Measurements from ENCODE around the gene INTS3.

INTS3 gene, protein sequence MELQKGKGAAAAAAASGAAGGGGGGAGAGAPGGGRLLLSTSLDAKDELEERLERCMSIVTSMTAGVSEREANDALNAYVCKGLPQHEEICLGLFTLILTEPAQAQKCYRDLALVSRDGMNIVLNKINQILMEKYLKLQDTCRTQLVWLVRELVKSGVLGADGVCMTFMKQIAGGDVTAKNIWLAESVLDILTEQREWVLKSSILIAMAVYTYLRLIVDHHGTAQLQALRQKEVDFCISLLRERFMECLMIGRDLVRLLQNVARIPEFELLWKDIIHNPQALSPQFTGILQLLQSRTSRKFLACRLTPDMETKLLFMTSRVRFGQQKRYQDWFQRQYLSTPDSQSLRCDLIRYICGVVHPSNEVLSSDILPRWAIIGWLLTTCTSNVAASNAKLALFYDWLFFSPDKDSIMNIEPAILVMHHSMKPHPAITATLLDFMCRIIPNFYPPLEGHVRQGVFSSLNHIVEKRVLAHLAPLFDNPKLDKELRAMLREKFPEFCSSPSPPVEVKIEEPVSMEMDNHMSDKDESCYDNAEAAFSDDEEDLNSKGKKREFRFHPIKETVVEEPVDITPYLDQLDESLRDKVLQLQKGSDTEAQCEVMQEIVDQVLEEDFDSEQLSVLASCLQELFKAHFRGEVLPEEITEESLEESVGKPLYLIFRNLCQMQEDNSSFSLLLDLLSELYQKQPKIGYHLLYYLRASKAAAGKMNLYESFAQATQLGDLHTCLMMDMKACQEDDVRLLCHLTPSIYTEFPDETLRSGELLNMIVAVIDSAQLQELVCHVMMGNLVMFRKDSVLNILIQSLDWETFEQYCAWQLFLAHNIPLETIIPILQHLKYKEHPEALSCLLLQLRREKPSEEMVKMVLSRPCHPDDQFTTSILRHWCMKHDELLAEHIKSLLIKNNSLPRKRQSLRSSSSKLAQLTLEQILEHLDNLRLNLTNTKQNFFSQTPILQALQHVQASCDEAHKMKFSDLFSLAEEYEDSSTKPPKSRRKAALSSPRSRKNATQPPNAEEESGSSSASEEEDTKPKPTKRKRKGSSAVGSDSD

DNA sequence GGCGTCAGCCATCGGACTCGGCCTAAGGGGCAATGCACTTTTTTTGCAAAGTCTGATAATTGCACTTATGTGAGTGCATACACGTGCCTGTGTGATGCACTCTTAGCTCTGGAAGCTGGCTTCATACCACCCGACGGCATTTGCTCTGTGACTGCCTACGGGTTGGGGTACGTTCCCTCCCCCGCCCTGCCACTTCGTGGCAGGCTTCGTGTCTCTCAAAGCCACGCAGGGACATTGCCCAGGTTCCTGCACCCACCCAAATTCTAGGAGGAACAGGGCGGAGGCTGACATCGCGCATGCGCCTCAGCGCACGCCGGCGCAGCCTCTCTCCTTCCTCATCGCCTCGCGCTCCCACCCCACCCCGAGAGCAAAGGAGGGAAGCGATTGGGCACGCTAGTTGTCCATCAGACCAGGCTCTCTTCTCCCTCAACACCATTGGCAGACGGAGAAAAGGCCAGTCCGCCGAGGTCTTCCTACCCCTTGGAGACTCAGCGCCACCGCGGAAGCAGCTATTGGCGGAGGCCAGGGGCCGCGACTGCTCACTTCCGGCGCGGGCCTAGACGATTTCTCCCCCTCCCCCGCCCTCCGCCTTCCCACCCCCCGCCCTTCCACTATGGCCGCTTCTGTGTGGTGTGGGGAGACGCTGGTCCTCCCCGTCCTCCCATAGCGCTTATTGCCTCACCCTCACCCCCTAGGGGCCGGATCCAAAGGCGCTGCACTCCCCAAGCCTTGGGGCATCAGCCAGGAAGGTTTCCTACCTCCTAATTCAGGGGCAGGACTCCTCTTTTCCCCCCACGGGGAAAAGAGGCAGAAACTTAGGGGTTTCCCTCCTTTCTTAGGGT is at the start of gene INTS3:
Gene INTS3 (plus strand): TSS at position 588 of the 842 bp plus-strand sequence. CDS start 585 bp downstream, outside the sequence.
- H3K4me3 ChIP-seq = peak within 1 kb of the TSS; percentile 72 to 93 (median 86)
- H4K20me1 ChIP-seq = no peaks in the 10 kb centered on the region
- peak within 1 kb of the TSS; percentile 97 to 100 (median 97) for H3K9ac ChIP-seq
- peaks cover 39 to 51% (median 42%) of the 10 kb centered on the region in 10 experiments for H3K4me1 ChIP-seq
- no peaks in the 10 kb centered on the region for H3K9me3 ChIP-seq (replicated peaks in 1 of 11)
- H3K4me2 ChIP-seq = peak within 1 kb of the TSS; percentile 88 to 100 (median 98)
- H3K36me3 ChIP-seq = peaks cover 0 to 18% (median 8%) of the 10 kb centered on the region in 11 experiments; a peak in 15 of 22 replicates
- no peak for TF ChIP-seq Cebpa-rat (IDR thresholded peaks at IDR 0.05)
- no peaks in the 10 kb centered on the region for H3K27me3 ChIP-seq
- peak within 1 kb of the TSS; percentile 95 to 100 (median 99) for H3K27ac ChIP-seq

DNA sequence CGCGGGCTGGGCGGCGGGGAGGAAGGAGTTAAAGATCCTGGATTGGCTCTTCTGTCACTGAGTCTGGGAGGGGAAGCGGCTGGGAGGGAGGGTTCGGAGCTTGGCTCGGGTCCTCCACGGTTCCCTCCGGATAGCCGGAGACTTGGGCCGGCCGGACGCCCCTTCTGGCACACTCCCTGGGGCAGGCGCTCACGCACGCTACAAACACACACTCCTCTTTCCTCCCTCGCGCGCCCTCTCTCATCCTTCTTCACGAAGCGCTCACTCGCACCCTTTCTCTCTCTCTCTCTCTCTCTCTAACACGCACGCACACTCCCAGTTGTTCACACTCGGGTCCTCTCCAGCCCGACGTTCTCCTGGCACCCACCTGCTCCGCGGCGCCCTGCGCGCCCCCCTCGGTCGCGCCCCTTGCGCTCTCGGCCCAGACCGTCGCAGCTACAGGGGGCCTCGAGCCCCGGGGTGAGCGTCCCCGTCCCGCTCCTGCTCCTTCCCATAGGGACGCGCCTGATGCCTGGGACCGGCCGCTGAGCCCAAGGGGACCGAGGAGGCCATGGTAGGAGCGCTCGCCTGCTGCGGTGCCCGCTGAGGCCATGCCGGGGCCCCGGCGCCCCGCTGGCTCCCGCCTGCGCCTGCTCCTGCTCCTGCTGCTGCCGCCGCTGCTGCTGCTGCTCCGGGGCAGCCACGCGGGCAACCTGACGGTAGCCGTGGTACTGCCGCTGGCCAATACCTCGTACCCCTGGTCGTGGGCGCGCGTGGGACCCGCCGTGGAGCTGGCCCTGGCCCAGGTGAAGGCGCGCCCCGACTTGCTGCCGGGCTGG is 49.1 kb upstream of the INTS3 start, which contains the start of gene NPR1:
Gene NPR1 (plus strand): TSS at position 170 of the 818 bp plus-strand sequence. CDS start 421 bp downstream, at position 591.
- Histone ChIP-seq H3K4me3 (peak within 1 kb of the TSS; percentile 49 to 71 (median 62)), H3K9ac (peak within 1 kb of the TSS; percentile 20 to 73 (median 66); a peak in 21 of 22 replicates), H3K9me3 (replicated peaks in 1 of 11) (no peaks in the 10 kb centered on the region), H3K27ac (peak within 1 kb of the TSS in 8 of 11 experiments; percentile 31 to 68 (median 52); a peak in 14 of 22 replicates), H4K20me1 (no peaks in the 10 kb centered on the region; a peak in 1 of 22 replicates), H3K4me2 (peak within 1 kb of the TSS; percentile 88 to 99 (median 96)), H3K27me3 (peaks cover 39 to 54% (median 44%) of the 10 kb centered on the region in 11 experiments), H3K36me3 (no peaks in the 10 kb centered on the region), H3K4me1 (peaks cover 21 to 38% (median 29%) of the 10 kb centered on the region in 10 experiments)
- TF ChIP-seq Cebpa-rat (IDR thresholded peaks at IDR 0.05) = no peak

DNA sequence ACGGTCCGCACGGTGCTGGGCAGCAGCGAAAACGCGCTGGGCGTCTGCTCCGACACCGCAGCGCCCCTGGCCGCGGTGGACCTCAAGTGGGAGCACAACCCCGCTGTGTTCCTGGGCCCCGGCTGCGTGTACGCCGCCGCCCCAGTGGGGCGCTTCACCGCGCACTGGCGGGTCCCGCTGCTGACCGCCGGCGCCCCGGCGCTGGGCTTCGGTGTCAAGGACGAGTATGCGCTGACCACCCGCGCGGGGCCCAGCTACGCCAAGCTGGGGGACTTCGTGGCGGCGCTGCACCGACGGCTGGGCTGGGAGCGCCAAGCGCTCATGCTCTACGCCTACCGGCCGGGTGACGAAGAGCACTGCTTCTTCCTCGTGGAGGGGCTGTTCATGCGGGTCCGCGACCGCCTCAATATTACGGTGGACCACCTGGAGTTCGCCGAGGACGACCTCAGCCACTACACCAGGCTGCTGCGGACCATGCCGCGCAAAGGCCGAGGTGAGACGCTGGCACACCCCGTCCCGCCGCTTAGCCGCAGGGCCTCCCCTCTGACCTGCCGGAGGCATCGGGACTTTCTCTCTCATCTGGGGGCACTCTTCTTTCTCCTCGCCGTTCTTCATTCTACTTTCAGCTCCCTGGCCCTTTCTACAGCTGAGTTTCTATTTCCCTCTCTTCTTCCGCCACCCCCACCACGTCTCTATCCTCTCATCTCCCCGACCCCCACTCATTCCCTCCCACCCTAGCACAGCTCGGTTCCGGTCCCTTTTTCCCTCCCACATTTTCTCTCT is 48.3 kb upstream of the INTS3 start:
- H3K9me3 ChIP-seq (replicated peaks in 1 of 11) = no peaks in the 10 kb centered on the region
- H4K20me1 ChIP-seq = no peaks in the 10 kb centered on the region; a peak in 1 of 22 replicates
- H3K4me3 ChIP-seq = peak overlapping the region; percentile 49 to 71 (median 62)
- no peak for TF ChIP-seq Cebpa-rat (IDR thresholded peaks at IDR 0.05)
- peak overlapping the region in 8 of 11 experiments; percentile 31 to 68 (median 52); a peak in 14 of 22 replicates for H3K27ac ChIP-seq
- peaks cover 21 to 35% (median 30%) of the 10 kb centered on the region in 10 experiments for H3K4me1 ChIP-seq
- no peaks in the 10 kb centered on the region for H3K36me3 ChIP-seq
- H3K27me3 ChIP-seq = peaks cover 39 to 54% (median 44%) of the 10 kb centered on the region in 11 experiments
- peak overlapping the region; percentile 20 to 73 (median 66); a peak in 21 of 22 replicates for H3K9ac ChIP-seq
- peak overlapping the region; percentile 88 to 99 (median 96) for H3K4me2 ChIP-seq

DNA sequence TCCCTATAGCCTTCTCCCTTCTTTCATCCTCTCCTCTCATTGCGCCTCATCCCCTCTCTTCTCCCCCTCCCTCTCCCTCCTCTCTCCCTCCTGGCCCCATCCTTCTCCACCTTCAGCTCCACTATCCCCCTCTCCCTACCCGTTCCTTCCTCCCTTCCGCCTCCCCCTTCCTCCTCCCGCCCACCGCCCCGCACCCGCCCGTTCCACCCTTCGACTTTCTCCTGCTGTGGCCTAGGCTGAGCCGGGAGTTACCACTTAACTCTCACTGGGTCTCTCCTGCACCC is 47.8 kb upstream of the INTS3 start:
- H3K36me3 ChIP-seq = no peaks in the 10 kb centered on the region
- H3K4me2 ChIP-seq = peak overlapping the region; percentile 88 to 99 (median 96); a peak in 20 of 22 replicates
- TF ChIP-seq Cebpa-rat (IDR thresholded peaks at IDR 0.05) = no peak
- peak overlapping the region in 9 of 10 experiments; percentile 57 to 71 (median 63); a peak in 15 of 20 replicates for H3K4me3 ChIP-seq
- H3K9ac ChIP-seq = peak overlapping the region in 5 of 11 experiments; percentile 52 to 72 (median 71); a peak in 6 of 22 replicates
- H4K20me1 ChIP-seq = no peaks in the 10 kb centered on the region; a peak in 1 of 22 replicates
- H3K9me3 ChIP-seq (replicated peaks in 1 of 11) = no peaks in the 10 kb centered on the region
- peaks cover 21 to 35% (median 30%) of the 10 kb centered on the region in 10 experiments for H3K4me1 ChIP-seq
- no peak overlapping the region for H3K27ac ChIP-seq
- H3K27me3 ChIP-seq = peaks cover 39 to 54% (median 44%) of the 10 kb centered on the region in 11 experiments

DNA sequence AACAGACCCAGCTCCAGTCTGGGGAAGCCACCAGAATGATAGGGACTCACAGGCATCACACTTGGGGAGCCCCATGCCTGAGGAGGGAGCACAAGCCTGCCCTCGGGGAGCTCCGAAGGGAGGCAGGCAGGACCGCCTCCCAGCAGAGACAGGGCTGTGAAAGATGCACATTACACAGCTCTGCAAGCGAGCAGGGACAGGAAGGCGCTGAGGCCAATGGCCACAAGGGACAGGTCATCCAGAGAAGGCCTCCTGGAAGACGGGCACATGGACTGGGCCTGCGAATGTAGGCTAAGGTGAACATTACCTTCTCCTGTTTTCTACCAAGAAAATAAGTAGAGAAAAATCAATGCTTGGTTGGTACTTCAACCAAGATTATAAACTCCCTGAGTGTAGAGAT is 45.1 kb upstream of the INTS3 start:
- H3K4me1 ChIP-seq = peaks cover 24 to 40% (median 34%) of the 10 kb centered on the region in 10 experiments
- TF ChIP-seq Cebpa-rat (IDR thresholded peaks at IDR 0.05) = no peak
- H3K27ac ChIP-seq = no peak overlapping the region
- no peaks in the 10 kb centered on the region; a peak in 1 of 22 replicates for H4K20me1 ChIP-seq
- no peaks in the 10 kb centered on the region for H3K36me3 ChIP-seq
- no peak overlapping the region for H3K9ac ChIP-seq
- H3K4me2 ChIP-seq = no peak overlapping the region
- peaks cover 38 to 52% (median 43%) of the 10 kb centered on the region in 11 experiments for H3K27me3 ChIP-seq
- no peak overlapping the region for H3K4me3 ChIP-seq
- H3K9me3 ChIP-seq (replicated peaks in 1 of 11) = no peaks in the 10 kb centered on the region

DNA sequence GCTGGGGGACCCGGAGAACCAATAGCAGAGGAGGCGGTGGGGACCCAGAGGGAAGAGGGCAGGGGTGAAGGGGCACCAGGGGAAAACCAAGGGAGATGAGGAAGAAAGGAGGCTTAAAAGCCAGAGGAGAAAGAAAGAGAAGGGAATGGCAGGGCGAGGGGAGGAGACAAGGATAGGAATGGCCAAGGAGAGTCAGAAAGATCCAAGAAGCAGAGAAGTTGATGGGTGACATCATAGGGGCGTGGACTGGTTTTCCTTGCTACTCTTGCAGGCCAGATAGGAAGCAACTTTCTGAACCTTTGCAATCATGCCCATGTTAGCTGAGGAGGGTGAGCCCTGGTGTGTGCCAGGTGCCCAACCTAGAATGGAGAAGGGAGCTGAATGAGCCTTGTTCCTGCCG is 44.0 kb upstream of the INTS3 start:
- H3K4me1 ChIP-seq = peaks cover 24 to 40% (median 34%) of the 10 kb centered on the region in 10 experiments
- H3K36me3 ChIP-seq = no peaks in the 10 kb centered on the region
- peak overlapping the region in 2 of 11 experiments; percentile 21 to 36; a peak in 2 of 22 replicates for H3K4me2 ChIP-seq
- TF ChIP-seq Cebpa-rat (IDR thresholded peaks at IDR 0.05) = no peak
- H4K20me1 ChIP-seq = no peaks in the 10 kb centered on the region; a peak in 1 of 22 replicates
- H3K9ac ChIP-seq = no peak overlapping the region
- H3K9me3 ChIP-seq (replicated peaks in 1 of 11) = no peaks in the 10 kb centered on the region
- H3K27me3 ChIP-seq = peaks cover 27 to 41% (median 32%) of the 10 kb centered on the region in 11 experiments
- H3K27ac ChIP-seq = no peak overlapping the region
- no peak overlapping the region for H3K4me3 ChIP-seq

DNA sequence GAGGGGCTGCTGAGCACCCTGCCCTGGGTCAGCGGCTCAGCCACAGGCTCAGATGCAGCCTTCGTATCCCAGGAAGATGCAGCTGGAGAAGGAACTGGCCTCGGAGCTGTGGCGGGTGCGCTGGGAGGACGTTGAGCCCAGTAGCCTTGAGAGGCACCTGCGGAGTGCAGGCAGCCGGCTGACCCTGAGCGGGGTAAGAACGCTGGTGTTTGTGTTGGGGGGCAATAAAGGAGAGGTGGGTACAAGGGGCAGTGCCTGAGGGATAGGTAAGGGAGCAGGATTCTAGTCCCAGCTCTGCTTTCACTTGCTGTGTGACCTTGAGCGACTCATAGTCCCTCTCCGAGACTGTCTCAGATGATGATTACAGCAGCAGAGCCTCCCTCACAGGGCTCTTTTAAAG is 43.0 kb upstream of the INTS3 start:
- Histone ChIP-seq H3K9me3 (replicated peaks in 1 of 11) (no peaks in the 10 kb centered on the region), H3K27me3 (peaks cover 16 to 31% (median 21%) of the 10 kb centered on the region in 11 experiments), H3K36me3 (no peaks in the 10 kb centered on the region), H4K20me1 (no peaks in the 10 kb centered on the region; a peak in 1 of 22 replicates), H3K4me1 (peaks cover 16 to 35% (median 32%) of the 10 kb centered on the region in 10 experiments), H3K27ac (no peak overlapping the region), H3K4me3 (no peak overlapping the region), H3K9ac (no peak overlapping the region), H3K4me2 (no peak overlapping the region)
- TF ChIP-seq Cebpa-rat (IDR thresholded peaks at IDR 0.05) = no peak
